ENCODE measurements around the gene MTSS2.

The MTSS2 gene

DNA sequence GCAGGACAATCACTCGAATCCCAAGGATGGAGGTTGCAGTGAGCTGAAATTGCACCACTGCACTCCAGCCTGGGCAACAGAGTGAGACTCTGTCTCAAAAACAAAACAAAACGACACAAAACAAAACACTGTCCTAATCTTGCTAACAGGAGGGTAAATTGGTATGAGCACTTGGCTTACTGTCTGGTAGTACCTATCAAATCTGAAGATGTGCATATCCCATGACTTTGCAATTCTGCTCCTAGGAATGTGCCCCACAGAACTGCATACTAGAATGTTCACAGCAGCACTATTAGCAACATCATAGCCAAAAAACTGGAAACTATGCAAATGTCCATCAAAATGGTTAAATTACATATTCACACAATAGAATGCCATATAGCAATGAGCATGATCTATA is 15.7 kb downstream of the MTSS2 start:
- DNase-seq, result no peak

DNA sequence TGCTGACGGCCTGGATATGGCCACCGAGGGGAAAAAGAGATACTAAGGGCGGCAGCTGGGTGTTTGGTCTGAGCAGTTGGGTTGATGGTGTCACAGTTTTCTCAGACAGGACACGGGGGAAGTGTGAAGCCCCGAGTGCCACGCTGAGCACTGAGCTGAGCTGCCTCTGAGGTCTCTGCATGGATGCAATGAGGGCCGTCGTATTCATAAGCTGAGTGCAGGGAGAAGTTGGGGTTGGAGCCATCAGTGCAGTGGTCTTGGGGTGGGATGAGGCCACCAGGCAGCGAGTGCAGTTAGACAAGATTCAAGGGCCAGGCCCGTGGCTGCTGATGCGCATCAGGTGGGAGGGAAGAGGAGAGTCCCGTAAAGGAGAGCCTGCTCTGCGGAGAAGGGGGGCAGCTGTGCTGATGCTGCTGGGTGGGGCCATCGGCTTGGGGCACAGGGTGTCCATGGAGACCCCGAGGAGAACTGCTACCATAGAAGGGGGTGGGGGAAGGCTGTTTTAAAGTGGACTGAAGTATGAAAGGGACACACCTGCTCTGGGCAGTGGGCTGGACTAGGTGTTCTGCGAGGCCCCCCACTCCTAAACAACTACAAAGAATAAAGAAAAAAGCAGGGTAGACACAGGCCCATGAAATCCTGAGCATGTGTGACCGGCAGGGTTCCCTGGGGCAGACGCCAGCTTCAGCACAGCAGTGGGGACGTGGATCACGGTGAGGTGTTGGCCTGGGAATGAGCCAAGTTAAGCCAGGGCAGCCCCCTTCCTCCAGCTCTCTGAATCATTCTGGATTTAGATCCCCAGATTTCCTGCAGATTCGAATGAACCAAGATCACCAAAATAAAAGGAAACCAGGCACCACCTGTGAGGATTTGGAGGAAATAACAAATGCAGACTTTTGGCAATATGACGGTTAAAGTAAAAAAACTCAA is 19.8 kb downstream of the MTSS2 start:
- DNase-seq, result no peak

DNA sequence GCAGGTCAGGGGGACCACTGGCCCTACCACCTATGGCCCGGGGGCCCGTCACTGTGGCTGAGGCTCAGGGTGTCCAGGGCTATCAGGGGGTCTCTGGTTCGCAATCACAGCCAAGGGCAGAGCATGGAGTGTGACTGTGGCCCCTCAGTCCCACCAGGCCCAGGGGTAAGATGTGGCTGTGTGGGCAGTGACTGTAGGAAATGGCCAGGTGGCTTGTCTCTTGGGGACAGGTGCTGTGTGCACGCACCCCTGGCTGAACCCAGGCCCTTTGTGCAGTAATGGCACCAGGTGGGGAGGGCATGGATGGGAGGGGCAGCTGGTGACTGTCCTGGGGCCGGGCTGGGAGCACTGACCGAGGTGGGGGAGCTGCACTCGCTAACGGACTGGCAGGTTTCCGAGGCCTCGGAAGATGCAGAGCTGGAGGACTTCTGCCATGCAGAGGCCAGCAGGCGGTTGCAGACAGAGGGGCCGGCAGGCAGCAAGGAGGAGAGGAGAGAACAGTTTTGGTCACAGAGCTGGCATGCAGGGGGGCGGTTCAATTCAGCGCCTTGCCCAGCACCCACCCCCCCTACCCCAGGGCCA is 20.6 kb downstream of the MTSS2 start:
- no peak for DNase-seq

DNA sequence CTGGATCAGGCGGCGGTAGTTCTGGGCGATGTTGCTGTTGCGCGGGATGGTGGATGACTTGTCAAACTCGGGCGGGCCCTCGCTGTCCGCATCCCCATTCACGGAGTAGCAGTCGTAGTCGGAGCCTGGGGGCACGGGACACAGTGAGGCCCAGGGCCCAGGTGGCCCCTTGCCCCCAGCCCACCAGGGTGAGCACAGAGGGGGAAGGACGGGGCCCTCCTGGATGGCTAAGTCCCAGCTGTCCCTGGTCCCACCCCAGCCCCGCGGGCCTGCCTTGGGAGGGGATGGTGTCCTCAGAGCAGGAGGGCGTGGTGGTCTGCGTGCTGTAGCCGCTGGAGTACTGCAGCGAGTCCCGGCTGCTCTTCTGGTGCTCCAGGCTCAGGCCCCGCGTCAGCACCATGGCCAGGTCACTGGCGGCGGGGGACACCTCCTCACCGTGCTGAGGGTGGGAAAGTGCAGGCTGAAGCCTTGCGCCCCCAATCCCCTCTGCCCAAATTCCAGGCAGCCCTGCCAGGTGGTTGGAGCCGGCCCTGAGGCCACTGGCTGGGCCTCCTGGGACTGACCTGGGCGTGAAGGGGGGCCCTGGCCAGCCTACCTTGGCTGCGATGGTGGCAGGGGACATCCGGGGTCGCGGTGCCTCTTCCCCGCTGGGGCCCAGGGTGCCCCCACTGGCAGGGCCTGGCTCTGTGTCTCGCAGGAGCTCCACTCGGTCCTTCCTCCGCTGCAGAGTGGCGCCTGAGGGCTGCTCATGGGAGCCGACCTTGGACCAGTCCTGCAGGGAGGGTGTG is 21.3 kb downstream of the MTSS2 start:
- no peak for DNase-seq

DNA sequence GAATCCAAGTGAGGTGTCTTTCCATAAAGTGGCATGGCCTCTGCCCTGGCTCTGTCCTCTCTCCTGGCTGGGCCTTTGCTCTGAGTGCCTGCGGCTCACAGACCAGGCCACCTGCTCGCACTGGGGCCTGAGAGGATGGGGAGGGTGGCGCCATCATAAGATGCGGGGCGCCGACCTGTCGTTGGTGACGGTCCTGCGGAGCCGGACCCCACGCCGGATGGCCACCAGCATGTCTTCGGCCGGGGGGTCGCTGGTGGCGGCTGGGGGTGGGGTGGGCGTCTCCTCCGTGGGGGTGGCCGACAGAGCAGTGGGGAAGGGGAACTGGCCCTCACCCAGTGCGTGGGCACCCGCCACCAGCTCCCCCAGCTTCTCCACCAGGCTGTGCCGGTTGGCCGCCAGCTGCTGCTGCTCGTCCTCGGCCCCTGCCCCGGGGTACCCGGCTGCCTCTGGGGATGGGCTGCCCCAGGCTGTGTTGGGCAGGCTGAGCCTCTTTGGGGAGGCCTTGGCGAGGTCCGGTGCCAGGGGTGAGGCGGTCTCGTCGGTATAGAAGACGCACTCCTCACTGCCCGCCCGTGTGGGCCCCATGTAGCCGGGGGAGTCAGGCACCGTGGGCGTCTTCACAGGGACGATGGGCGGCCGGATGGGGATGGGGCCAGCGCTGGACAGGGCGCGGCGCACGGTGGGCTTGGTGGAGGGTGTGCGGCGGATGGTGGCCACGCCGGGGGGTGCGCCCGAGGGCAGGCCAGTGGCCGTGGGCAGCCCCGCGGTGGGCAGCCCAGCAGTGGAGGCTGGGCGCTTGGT is 22.1 kb downstream of the MTSS2 start:
- no peak for DNase-seq

DNA sequence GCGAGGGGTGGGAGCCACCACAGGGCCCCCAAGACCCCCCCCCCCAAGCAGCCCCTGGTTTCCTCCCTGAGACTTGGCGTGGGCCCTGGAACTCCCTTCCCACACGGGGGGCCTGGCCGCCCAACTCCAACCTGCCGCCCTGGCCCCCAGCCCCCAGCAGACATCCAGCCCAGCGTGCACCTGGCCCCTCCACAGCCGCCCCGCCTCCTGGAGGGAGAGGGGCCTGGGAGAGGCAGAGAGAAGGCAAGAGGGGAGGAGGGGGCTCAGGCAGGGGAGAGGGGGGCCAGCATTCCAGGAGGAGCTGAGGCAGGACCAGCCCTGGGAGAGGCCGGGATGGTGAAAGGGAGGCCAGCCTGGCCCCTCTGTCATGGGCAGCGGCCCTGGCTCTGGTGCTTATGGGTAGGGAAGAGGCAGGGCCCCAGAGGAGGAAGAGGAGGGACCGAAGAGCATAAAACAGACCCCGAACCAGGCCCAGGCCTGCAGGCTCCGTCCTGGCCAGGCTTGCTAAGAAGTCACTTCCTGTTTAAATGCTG is 22.8 kb downstream of the MTSS2 start:
- DNase-seq, result no peak

DNA sequence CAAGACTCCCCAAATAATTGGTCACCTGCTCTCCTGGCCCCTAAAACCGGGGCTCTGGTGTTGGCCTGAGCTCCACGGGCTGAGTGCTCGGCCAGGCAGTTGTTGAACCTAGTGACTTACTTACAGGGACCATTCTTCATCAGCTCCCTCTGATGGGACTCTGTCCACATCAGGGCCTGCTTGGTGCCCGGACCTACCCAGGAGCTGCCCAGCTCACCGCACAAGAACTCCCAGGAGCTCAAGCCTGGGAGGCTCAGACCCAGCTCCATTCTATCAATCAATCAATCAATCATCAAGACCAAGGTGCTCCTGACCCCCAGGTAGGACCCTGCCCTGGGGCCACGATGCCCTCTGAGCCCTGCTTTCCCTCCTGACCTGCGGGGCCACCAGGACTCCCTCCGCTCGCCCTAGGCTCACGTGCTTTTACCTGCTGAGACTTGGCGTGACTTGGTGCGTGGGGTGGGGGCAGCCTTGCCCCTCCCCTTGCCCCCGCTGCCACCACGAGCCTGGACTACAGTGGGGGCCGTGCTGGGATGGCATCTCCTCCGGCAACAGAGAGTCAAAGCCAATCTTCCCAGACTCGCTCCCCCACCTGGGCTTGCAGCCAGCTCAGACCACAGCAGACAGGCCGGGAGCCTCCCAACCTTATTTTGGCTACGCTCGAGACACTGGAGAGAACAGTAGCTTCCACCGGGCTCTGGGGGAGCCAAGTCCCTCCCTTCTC is 23.8 kb downstream of the MTSS2 start:
- no peak for DNase-seq

DNA sequence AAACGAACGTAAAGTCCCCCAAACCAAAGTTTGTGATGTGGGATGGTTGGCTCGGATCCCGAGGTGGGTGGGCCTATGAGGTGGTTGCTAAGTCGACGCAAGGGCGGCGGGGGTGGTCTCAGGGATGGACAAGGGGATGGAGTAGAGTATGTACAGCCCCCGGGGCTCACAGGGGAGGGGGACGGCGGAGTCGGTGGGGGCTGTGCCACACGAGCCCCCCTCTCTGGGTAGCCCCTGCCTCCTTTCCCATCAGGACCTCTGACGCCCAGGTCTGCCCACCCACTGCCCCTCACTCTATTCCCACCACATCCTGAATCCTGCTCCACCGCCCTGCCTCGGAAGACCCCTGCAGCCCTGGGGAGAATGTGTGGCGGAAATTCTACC is 24.3 kb downstream of the MTSS2 start:
- no peak for DNase-seq

DNA sequence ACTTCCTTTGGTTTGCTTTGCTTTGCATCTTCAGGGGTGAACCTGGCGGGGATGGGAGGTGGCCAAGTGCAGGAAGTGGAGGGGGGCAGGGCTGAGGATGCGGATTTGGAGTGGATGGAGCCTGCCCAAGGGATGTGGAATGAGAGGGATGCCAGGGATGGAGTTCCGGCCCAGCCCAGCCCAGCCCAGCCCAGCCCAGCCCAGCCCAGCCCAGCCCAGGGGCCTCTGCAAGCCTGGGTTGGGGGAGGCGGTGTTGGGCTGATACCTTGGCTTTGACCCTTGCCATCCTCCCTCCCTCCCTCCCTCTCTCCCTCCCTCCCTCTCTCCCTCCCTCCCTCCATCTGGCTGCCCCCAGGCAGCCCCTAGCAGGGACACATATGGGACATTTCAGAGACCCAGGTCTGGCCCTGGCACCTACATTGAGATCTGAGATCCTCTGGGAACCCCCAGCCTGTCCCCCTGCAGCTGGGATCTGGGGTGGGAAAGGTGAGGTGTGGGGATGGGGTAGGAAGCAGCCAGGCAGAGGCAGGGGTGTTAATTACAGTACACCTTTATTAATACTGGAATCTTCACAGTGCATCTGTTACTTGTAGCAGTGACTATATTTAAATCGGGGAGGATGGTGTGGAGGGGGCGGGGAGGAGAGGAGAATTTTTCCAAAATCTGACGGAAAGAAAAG is 25.0 kb downstream of the MTSS2 start:
- DNase-seq, result no peak

DNA sequence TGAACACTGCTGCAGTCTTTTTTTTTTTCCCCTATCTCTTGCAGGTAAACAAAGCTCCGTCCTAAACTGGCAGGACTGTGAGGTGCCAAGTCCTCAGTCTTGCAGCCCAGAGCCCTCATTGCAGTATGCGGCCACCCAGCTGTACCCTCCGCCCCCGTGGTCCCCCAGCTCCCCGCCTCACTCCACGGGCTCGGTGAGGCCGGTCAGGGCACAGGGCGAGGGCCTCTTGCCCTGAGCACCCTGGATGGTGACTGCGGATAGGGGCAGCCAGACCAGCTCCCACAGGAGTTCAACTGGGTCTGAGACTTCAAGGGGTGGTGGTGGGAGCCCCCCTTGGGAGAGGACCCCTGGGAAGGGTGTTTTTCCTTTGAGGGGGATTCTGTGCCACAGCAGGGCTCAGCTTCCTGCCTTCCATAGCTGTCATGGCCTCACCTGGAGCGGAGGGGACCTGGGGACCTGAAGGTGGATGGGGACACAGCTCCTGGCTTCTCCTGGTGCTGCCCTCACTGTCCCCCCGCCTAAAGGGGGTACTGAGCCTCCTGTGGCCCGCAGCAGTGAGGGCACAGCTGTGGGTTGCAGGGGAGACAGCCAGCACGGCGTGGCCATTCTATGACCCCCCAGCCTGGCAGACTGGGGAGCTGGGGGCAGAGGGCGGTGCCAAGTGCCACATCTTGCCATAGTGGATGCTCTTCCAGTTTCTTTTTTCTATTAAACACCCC is 25.7 kb downstream of the MTSS2 start:
- no peak for DNase-seq

DNA sequence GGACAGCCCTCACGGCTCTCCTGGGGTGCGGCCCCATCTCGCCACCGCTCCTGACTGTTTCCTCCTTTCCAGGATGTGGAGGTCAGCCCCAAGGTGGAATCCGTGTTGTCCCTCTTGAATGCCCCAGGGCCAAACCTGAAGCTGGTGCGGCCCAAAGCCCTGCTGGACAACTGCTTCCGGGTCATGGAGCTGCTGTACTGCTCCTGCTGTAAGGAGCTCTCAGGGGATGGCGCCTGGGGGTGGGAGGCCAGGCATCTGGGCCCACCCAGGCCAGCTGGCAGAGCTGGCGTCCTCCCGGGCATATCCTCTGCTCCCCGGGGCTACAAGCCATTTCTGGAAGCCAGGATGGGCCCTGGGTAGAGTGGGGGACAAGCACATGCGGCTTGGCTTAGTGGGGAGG is 26.3 kb downstream of the MTSS2 start:
- no peak for DNase-seq

DNA sequence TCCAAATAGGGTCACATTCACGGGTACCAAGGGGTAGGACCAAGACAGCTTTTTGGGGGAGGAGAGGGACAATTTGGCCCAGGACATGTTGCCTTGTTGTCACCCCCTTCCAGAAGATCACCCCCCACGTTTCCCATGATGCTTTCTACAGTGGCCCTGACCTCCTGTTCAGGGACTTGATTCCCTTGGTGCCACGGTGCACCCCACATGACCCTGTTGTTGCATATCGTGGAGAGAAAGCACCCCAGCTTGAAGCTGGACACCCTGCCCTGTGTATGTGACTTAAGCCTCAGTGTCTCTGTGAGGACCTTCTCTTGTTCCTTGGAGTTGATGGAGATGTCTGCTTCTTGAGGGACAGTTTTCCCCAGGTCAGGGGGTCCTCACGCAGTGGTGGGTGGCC is 26.9 kb downstream of the MTSS2 start:
- DNase-seq, result no peak

DNA sequence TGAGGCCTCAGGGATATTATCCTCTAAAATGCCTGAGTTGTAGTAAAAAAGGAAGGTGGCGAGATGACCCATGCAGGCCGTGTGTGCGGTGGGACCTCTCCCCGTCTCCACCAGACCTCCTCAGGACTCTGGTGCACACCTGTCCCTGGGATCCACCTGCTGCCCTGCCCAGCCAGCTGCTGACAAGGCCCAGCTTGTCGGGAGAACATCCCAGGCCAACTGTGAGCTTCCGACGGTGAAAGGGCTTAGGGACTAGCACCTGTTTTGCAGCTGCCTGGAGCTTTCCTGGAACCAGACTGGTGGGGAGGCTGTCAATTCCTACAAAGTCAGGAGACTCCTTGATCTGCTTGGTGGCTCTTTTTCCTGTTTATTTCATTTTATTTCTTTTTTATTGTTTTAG is 27.9 kb downstream of the MTSS2 start:
- no peak for DNase-seq

DNA sequence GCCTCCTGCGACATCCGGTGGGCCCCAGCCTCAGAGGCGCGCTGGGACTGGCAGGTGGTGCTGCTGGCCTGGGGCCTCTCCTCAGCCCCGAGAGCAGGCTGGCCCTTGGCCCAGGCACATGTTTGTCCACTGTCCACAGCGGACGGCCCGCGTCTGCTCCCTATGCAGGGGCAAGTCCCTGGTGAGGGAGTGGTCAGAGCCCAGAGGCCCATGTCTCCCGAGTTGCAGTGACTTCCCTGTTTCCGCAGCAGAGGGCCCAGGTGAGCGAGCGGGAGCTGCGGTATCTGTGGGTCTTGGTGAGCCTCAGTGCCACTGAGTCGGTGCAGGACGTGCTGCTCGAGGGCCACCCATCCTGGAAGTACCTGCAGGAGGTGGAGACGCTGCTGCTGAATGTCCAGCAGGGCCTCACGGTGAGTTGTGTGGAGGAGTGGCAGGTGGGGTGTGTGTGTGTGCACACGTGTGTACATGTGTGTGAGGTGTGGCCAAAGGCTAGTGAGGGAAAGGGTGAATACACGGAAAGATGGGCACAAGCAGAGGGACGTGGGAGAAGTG is 29.1 kb downstream of the MTSS2 start:
- no peak for DNase-seq

DNA sequence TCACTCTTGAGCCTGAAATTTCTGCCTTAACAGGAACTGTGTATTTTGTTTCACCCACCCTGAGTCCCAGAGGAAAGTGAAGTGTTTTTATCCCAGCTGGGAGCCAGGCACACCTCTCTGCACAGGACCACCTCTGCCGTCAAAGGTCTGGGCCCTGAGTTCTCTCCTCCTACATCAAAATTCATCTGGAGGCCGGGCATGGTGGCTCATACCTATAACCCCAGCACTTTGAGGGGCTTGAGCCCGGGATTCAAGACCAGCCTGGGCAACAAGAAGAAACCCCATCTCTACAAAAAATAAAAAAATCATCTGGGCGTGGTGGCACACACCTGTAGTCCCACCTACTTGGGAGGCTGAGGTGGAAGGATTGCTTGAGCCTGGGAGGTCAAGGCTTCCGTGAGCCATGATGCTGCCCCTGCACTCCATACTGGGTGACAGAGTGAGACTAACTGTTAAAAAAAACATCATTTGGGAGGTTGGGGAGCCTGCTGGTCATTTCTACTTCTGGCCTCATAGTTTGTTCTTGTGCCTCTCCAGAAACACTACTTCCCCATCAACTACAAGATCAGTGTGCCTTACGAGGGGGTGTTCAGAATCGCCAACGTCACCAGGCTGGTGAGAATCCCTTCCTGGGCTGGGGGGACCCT is 29.7 kb downstream of the MTSS2 start:
- DNase-seq, result no peak

DNA sequence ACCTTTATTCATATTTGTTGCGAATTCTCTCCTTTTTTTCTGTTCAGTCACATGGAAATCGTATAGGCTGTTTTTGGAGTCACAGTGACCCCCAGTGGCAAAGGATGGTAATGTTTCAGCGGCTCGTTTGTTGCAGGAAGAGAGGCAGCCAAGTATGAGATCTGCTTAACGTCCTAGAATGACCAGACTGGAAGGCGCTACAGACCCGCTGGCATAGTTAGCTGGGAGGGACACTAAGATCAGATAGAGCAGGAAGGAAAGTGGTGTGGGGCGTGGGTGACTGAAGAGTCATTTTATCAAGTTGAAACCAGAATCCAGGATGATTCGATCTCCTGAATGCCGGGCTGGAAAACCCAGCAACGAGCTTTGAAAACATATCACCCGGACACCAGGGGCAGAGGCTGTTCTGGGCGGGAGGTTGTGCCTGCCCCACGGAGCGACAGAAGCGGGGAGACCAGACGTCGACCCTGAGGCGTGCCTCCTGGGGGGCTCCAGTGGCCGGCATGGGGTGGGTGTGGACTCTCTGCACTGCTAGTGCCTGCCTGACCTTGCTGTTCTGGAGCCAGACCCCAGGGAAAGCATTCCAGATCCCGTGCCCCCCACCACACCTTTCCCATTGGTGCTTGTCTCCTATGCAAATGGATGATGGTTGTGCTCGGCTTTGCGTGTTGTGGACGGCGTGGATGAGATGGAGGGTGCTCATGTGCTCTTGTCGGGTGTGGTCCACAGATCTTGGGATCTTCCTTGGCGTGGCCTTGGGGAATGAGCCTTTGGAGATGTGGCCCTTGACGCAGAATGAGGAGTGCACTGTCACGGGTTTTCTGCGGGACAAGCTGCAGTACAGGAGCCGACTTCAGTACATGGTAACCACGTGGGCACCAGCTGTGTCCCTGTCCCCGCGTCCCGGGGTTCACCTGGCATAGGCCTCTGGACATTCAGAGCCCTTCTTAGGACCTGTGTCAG is 31.8 kb downstream of the MTSS2 start:
- peak; percentile 87 for DNase-seq

DNA sequence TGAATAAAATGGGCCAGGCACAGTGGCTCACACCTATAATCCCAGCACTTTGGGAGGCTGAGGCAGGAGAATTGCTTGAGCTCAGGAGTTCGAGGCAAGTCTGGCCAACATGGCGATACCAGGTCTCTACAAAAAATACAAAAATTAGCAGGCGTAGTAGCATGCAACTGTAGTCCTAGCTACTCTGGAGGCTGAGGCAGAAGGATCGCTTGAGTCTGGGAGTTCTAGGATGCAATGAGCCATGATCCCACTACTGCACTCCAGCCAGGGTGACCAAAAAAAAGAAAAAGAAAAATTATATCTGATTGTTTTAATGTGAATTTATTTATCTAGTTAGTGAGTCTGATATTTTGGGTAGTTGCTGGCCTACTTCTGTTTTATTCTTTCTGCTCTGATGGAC is 32.4 kb downstream of the MTSS2 start:
- DNase-seq, result no peak

DNA sequence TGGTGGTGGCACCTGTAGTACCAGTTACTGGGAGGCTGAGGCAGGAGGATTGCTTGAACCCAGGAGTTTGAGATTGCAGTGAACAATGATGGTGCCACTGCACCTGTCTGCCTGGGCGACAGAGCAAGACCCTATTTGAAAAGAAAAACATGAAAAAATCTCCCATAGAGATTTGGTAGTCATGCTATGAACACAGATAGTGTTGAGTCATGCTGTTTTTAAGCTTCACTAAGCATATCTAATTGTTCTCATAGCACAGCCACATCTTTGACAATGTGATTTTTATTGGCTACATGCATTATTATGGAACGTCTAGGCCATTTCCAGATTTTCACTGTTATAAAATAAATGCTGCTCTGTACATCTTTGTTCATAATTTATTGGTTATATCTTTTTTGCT is 33.5 kb downstream of the MTSS2 start:
- DNase-seq, result no peak

DNA sequence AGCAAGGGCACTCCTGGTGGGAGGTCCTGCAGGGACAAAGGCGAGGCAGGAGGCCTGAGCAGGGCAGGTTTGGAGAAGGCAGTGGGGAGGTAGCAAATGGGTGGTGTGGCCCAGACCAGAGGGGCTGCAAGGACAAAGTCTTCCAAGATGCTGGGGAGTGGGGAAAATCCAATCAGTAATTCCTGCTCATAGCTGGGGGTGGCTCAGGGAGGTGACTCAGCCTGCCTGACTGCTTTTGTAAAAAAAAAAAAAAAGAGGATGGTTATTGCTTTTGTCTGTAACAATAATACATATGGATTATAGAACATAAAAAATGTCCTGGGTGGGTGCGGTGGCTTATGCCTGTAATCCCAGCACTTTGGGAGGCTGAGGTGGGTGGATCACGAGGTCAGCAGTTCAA is 34.3 kb downstream of the MTSS2 start:
- no peak for DNase-seq

Measured in EL (cell line).